LNCaP clone FGC (cell line): ENCODE data around the gene LCMT1.
"Not testable (repeated sequence)": the region's sequence is repeated elsewhere in the genome, so short reads cannot be mapped to it uniquely, and the experiment has no call there.

Experiments used
- DNase-seq: peaks from one replicate; pipeline ENCODE4 v3.0.0-alpha.2; 2011; ENCODE audit warnings: low read depth
- H3K4me3 ChIP-seq: 2 replicates; pipeline ENCODE4 v1.5.1; 2011; ENCODE audit warnings: mild to moderate bottlenecking, low read depth, low read length, control low read depth
- CTCF ChIP-seq: IDR thresholded peaks from 2 replicates; pipeline ENCODE4 v1.5.1; 2012; ENCODE audit warnings: mild to moderate bottlenecking; ENCODE audit not compliant: control insufficient read depth, insufficient read depth; ENCODE audit errors: extremely low read depth

Gene LCMT1

GRCh38 chr16:25161753-25162367, 50.3 kb downstream of the LCMT1 start:
- no peak overlapping the region for H3K4me3 ChIP-seq
- DNase-seq, result no peak
- TF ChIP-seq CTCF, result no peak

GRCh38 chr16:25163683-25164082, 52.1 kb downstream of the LCMT1 start:
- no peak overlapping the region for H3K4me3 ChIP-seq
- DNase-seq, result no peak
- TF ChIP-seq CTCF, result no peak

GRCh38 chr16:25165284-25165683, 53.7 kb downstream of the LCMT1 start:
- H3K4me3 ChIP-seq, result no peak overlapping the region
- TF ChIP-seq CTCF, result no peak
- DNase-seq, result no peak

- not testable (repeated sequence) for DNase-seq, H3K4me3 ChIP-seq
Measured at GRCh38 chr16:25167920-25168319, 56.4 kb downstream of the LCMT1 start.

- no peak overlapping the region for H3K4me3 ChIP-seq
- DNase-seq, result no peak
- no peak for TF ChIP-seq CTCF
Measured at GRCh38 chr16:25171390-25171789, 59.8 kb downstream of the LCMT1 start.

GRCh38 chr16:25172831-25173230, 61.3 kb downstream of the LCMT1 start:
- DNase-seq, result no peak
- H3K4me3 ChIP-seq, result no peak overlapping the region

GRCh38 chr16:25174285-25174684, 62.7 kb downstream of the LCMT1 start:
- DNase-seq, result no peak
- no peak overlapping the region for H3K4me3 ChIP-seq

More at GRCh38 chr16:25172831-25173230, 61.3 kb downstream of the LCMT1 start:
- no peak for TF ChIP-seq CTCF

More at GRCh38 chr16:25174285-25174684, 62.7 kb downstream of the LCMT1 start:
- no peak for TF ChIP-seq CTCF
